WI38 (cell line): ENCODE data around the gene UBTFL1.

Experiments
- H3K4me3 ChIP-seq: 2 replicates; pipeline ENCODE4 v1.5.1; 2011; ENCODE audit warnings: low read depth, mild to moderate bottlenecking, control low read depth, low read length
- TF ChIP-seq, protein P1 (sequence below): IDR thresholded peaks from 2 replicates; pipeline ENCODE4 v1.5.1; 2012; ENCODE audit warnings: low read depth, mild to moderate bottlenecking, control low read depth, low read length

The UBTFL1 gene

DNA sequence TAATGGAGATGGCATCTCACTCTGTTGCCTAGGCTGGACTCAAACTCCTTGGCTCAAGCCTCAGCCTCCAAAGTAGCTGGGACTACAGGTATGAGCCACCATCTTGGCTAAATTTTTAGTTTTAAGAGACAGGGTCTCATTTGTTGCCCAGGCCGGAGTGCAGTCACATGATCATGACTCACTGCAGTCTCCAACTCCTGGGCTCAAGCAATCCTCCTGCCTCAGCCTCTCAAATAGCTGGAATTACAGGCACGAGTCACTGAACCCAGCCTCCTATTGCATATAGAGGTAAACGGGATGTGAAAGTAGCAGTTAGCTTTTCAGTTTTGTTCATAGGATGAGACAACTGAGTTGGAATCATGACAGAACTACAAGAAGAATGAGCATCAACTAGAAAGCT lies 39.2 kb downstream of the UBTFL1 start:
- no peak overlapping the region for H3K4me3 ChIP-seq
- TF ChIP-seq, protein P1, sequence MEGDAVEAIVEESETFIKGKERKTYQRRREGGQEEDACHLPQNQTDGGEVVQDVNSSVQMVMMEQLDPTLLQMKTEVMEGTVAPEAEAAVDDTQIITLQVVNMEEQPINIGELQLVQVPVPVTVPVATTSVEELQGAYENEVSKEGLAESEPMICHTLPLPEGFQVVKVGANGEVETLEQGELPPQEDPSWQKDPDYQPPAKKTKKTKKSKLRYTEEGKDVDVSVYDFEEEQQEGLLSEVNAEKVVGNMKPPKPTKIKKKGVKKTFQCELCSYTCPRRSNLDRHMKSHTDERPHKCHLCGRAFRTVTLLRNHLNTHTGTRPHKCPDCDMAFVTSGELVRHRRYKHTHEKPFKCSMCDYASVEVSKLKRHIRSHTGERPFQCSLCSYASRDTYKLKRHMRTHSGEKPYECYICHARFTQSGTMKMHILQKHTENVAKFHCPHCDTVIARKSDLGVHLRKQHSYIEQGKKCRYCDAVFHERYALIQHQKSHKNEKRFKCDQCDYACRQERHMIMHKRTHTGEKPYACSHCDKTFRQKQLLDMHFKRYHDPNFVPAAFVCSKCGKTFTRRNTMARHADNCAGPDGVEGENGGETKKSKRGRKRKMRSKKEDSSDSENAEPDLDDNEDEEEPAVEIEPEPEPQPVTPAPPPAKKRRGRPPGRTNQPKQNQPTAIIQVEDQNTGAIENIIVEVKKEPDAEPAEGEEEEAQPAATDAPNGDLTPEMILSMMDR: no peak

DNA sequence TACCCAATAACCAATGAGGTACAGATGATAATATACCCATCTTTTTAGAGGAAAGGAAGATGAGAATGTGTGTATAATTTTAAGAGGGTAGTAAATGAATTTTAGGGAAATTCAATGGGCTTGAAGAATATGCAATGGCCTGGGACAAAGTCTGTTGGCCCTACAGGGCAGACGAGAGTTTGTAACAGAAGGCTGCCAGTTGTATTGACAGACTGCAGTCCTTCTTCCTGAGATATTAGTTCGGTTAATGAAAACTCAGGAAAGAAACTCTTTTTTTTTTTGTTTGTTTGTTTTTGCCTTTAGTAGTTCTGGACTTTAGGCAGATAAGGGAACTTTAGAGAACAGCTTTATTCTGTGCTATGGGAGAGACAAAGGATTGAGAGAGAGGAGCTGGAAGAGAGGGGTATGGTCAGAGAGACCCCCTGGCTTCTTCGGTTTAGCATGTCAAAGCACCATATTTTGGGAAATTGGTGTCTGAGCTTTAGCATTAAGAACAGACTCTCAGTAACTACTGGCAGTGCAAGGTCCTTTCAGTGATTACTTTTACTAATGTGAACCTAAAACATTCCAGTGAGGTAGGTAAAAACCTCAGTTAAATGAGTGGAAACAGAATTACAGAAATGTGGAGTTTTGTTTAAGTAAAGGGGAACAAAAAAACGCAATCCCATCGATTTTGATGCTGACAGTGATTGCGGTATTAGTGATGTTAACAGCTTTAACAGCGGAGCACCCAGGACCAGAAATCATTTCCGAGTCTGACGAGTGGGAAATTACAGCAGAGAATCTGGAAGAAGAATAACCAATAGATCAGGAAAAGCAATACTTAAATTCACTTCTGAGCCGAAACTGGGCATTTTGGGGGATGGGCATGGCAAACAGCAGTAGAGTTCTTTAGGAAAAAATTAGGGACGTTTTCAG lies 48.1 kb downstream of the UBTFL1 start:
- TF ChIP-seq, protein P1: no peak
- H3K4me3 ChIP-seq: peak overlapping the region; percentile 57

DNA sequence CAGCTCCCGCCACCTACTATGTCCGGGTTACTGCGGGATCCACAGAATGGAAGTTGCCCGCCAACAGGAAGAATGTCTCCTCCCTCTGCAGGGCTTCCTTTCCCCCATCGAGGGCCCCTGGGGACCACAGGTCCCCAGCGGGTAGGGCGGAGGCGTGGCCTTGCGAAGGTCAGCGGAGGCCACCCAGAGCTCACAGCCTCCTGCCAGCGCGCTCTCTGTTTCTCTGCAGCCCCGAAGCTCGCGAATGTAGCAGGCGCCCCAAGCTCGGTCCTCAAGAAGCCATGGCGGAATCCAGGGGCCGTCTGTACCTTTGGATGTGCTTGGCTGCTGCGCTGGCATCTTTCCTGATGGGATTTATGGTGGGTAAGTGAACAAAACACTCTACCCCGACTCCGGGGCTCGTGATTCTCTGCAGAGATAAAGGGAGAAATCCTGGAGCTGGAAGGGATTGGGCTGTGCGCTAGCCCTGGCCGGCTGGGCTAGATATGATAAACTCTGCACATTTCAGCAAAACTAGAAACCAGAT lies 48.8 kb downstream of the UBTFL1 start, which contains the start of gene NAALAD2:
NAALAD2 (plus strand) TSS at position 186 of the 526 bp plus-strand sequence; CDS start at position 282, 96 bp downstream.
- TF ChIP-seq, protein P1: no peak
- H3K4me3 ChIP-seq: peak within 1 kb of the TSS; percentile 57

DNA sequence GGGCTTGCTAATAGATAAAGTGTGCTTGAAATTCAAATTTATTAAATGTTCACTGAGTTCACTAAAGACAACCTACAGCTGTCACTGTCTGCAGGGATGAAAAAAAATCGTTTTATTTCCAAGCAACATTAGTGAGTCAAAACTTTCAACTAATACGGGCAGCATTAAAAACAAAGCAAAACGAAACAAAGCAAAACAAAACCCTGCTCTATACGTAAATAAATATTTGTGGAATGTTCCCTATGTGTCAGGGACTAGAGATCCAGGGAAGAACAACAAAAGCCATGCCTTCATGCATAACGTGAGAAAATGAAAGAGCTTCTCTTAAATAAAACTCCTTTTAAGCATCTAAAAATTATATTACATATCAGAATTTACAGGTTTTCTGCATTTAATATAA lies 49.3 kb downstream of the UBTFL1 start:
- TF ChIP-seq, protein P1: no peak
- peak overlapping the region; percentile 57 for H3K4me3 ChIP-seq
